ENCODE data around the gene RANBP10. TPM values are rescaled to one million over a fixed set of nuclear protein-coding genes. Genes with fewer than 3 reads are reported as not detected.

RANBP10 gene
- total and polyA plus RNA-seq, 9 of the 15 experiments (the other 6 are each of a cell fraction or from before 2014, with no cell fraction given) = 0.61 to 19.3 (median 5.9) TPM

DNA sequence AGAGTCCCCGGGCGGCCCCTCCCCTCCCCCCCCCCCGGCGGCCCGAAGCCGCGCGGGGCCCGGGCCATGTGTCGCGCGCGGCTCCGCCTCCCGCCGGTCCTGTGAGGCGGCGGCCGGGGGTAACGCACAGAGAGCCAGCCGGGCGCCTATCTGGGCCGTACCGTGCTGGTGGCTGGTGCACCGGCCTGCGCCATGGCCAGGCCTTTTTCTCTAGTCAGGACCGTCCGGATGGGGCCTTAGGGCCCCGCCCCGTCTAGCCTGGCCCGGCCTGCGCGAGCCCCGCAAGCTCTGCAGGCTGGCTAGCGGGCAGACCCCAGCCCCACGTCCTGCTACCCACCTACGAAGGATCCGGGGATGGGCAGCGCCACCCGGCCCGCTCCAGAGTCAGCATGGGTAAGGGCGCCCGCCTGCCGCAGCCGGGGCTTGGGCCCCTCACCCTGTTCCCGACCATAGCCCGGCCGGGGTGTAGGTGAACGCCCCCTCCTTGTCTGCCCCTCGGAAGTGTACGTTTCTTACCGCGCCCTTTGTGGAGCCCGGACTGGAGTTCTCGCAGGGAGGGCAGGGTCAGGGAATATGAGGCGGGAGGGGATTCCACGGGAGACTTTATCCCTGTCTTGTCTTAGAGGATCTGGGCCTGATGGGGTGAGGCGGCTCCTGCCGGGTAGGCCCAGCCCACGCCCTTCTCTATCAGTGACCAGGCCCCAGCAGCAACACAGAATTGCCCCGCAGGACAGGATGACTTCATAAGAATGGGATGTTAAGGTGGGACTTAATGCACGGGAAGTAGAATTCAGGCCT, 40.9 kb upstream of the RANBP10 start, which contains the start of gene CENPT (continued):
- TF ChIP-seq XRCC5 (IDR thresholded peaks at IDR 0.05; ENCODE audit: low read depth, low read length) = no peak
- no peak for TF ChIP-seq ZNF764 (CRISPR knock-in tag; IDR thresholded peaks at IDR 0.05; ENCODE audit: low read depth)
- no peak for TF ChIP-seq TEAD2 (tag; IDR thresholded peaks at IDR 0.05)
- TF ChIP-seq, protein P1, sequence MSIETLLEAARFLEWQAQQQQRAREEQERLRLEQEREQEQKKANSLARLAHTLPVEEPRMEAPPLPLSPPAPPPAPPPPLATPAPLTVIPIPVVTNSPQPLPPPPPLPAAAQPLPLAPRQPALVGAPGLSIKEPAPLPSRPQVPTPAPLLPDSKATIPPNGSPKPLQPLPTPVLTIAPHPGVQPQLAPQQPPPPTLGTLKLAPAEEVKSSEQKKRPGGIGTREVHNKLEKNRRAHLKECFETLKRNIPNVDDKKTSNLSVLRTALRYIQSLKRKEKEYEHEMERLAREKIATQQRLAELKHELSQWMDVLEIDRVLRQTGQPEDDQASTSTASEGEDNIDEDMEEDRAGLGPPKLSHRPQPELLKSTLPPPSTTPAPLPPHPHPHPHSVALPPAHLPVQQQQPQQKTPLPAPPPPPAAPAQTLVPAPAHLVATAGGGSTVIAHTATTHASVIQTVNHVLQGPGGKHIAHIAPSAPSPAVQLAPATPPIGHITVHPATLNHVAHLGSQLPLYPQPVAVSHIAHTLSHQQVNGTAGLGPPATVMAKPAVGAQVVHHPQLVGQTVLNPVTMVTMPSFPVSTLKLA (conservative IDR thresholded peaks at IDR 0.05) = peak; percentile 55 to 64; a peak in 2 of 4 replicates
- TF ChIP-seq POLR3A (IDR thresholded peaks at IDR 0.05; ENCODE audit: borderline replicate concordance, extremely low read depth, insufficient read depth, insufficient read length) = no peak
- TF ChIP-seq BRD9 (IDR thresholded peaks at IDR 0.05; ENCODE audit: low read depth, partially characterized antibody) = no peak
- TF ChIP-seq GATAD2B (IDR thresholded peaks at IDR 0.05; ENCODE audit: borderline replicate concordance) = peak; percentile 60; the same call in 1 of the 2 replicates
- TF ChIP-seq RBM22 (IDR thresholded peaks at IDR 0.05; ENCODE audit: low read depth, low read length, poor library complexity, severe bottlenecking) = no peak
- no peak for TF ChIP-seq LEF1 (IDR thresholded peaks at IDR 0.05)
- TF ChIP-seq, protein P2, sequence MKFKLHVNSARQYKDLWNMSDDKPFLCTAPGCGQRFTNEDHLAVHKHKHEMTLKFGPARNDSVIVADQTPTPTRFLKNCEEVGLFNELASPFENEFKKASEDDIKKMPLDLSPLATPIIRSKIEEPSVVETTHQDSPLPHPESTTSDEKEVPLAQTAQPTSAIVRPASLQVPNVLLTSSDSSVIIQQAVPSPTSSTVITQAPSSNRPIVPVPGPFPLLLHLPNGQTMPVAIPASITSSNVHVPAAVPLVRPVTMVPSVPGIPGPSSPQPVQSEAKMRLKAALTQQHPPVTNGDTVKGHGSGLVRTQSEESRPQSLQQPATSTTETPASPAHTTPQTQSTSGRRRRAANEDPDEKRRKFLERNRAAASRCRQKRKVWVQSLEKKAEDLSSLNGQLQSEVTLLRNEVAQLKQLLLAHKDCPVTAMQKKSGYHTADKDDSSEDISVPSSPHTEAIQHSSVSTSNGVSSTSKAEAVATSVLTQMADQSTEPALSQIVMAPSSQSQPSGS (CRISPR knock-in tag; IDR thresholded peaks at IDR 0.05) = no peak; the same call in 1 of the 2 replicates
- TF ChIP-seq, protein P3, sequence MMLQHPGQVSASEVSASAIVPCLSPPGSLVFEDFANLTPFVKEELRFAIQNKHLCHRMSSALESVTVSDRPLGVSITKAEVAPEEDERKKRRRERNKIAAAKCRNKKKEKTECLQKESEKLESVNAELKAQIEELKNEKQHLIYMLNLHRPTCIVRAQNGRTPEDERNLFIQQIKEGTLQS (IDR thresholded peaks at IDR 0.05) = peak; percentile 77
- TF ChIP-seq, protein P3 (CRISPR knock-in tag; conservative IDR thresholded peaks at IDR 0.05) = peak; percentile 78; the same call in 1 of the 2 replicates
- no peak for TF ChIP-seq ZBTB1 (CRISPR knock-in tag; IDR thresholded peaks at IDR 0.05; ENCODE audit: borderline replicate concordance, low read depth)
- no peak for TF ChIP-seq ZNF431 (CRISPR knock-in tag; IDR thresholded peaks at IDR 0.05)
- TF ChIP-seq KLF6 (CRISPR knock-in tag; IDR thresholded peaks at IDR 0.05; ENCODE audit: borderline replicate concordance) = no peak
- TF ChIP-seq SIN3B (IDR thresholded peaks at IDR 0.05; ENCODE audit: low read depth) = no peak
- peak in 1 of 2 experiments; percentile 74; a peak in 2 of 4 replicates for TF ChIP-seq SIN3A (IDR thresholded peaks at IDR 0.05; ENCODE audit: borderline replicate concordance in 2 of 2, control insufficient read depth in 1 of 2, low read depth in 2 of 2, low read length in 2 of 2)
- no peak for TF ChIP-seq HNRNPK (IDR thresholded peaks at IDR 0.05; ENCODE audit: low read depth, low read length, poor library complexity, severe bottlenecking)
- TF ChIP-seq JUNB (CRISPR knock-in tag; conservative IDR thresholded peaks at IDR 0.05) = no peak
